ENCODE data around the gene DUSP15.
A peak's percentile ranks its signal among the peaks of the same experiment; 100 is the strongest.

DUSP15 gene

DNA sequence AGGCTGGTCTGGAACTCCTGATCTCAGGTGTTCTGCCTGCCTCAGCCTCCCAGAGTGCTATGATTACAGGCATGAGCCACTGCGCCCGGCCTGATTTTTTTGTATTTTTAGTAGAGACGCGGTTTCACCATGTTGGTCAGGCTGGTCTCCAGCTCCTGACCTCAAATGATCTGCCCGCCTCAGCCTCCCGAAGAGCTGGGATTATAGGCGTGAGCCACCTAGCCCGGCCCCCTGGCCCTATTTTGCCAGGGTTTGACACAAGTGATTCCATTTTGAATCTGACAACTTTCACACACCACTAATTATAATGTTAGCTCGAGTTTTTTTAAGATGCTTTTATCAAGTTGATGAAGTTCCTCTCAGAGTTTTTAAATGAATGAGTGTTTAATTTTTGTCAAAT lies 25.7 kb upstream of the DUSP15 start:
- no peak for DNase-seq

DNA sequence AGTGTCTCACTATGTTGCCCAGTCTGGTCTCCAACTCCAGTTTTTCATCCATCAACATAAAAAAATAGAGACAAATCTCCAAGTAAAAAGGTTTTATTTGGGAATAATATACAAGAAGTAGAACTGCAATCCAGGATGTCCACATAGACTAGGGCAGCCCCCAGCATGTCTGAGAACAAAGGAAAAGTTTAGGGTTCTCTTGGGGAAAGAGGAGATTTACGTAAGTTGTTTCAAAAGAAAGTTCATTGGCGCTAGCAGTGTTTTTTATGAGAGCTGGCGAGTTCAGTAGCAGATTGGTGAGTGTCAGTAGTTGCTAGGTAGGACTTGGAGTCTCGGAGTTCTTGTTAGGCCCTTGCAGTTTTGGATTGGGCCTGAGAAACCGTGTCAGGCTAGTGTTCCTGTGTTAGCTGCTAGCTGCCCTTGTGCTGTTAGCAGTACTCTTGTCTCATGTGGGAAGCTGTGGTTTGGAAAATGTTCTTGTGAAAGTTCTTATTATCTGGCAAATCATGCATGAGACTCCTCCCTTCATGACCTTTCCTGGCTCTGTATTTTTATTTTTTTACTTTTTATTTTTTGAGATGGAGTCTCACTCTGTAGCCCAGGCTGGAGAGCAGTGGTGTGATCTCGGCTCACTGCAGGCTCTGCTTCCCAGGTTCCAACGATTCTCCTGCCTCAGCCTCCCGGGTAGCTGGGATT lies 24.8 kb upstream of the DUSP15 start:
- DNase-seq, result no peak

DNA sequence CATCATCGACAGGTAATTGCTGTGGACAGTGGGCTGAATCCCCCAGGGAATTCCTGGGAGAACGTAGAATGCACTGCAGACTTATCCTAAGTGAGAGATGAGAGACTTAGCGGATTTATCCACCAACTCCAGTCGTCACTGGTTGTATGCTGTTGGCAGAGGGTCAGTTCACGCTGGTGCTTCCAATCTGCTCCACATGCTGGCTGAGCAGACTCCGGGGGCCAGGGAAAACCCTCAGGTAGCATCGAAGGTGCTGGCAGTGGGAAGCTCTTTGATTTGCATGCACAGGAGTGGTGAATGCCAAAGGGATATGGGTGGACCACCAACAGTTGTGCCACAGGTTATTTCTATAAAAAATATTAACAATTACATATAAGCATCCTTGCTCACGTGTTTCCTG lies 20.3 kb upstream of the DUSP15 start:
- DNase-seq, result no peak

DNA sequence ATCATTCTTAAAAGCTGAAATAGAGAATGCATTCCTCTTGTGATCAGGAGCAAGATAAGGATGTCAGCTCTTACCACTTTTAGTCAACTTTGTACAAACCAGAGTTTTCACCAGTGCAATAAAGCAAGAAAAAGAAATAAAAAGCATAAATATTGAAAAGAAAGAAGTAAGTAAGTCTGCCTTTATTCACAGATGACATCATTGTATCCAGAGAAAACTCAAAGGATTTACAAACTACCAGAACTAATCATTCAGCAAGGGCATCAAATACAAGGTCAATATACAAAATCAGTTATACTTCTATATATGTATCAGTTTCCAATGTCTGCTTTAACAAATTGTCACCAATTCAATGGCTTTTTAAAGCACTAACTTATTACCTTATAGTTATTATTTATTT lies 13.5 kb upstream of the DUSP15 start:
- DNase-seq, result no peak

DNA sequence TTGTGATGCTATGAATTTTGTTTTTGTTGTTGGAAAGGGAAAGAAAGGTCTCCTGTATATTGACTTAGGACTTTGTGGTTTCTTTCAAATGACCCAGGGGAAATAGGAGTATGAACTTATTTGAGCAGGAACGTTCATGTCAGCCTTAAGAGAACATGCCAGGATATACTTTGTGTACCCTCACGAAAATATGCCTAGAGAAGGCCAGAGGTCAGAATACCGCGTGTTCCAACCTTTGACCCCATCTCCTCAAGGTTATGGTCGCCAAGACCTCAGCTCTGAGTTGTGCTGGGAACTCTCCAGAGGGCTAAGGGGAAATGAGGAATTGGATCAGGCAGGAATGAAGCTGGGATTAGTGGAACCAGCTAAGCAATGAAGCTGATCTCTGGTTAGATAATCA lies 11.6 kb upstream of the DUSP15 start:
- DNase-seq, result no peak

DNA sequence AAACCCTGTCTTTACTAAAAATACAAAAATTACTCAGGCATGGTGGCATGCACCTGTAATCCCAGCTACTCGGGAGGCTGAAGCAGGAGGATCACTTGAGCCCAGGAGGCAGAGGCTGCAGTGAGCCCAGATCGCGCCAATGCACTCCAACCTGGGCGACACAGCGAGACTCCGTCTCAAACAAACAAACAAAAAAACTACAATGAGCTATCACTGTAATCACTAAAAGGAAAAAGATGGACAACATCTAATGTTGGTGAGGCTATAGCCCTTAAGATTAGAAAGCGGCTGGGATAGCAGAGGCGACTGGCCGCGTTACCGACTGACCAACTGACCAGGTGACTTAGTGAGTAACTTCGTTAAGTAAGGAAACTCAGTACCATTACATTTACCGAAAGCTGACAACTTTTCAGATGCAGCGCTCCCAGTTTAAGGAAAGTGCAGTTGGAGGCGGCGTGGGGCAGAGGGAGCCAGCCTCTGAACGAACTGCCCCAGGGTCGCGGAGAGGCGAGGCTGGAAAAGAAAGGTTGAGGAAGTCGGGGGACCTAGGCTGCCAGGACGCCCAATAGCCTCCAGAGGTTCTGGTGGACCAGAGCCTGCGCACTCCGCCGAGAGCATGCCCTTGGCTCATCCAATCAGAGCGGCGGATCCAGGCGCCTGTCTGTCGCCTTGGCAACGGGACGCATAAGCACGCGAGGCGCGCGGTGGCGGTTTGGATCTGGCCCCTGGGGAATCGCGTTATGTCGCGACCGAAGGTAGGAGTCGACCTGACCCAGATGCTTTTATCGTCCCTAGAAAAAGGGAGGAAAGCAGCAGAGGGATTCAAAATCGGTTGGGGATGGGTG lies 9.0 kb upstream of the DUSP15 start:
- DNase-seq, result peak; percentile 93

DNA sequence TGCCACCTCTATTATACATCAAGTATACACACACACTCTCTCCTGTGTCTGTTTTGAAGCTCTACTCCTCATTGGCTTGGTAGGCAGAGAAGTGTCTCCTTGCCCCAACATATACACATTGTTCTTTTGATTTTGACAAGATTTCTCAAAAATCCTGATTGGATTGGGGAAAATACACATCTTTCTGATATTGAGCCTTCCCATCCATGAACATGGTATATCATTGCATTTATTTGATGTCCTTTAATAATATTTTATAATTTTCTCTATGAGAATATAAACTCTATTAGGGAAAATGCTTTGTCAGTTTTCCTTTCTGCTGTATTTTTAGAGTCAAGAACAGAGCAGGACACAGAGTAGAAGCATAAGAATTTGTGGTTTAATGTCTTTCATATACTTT lies 7.4 kb upstream of the DUSP15 start:
- no peak for DNase-seq

DNA sequence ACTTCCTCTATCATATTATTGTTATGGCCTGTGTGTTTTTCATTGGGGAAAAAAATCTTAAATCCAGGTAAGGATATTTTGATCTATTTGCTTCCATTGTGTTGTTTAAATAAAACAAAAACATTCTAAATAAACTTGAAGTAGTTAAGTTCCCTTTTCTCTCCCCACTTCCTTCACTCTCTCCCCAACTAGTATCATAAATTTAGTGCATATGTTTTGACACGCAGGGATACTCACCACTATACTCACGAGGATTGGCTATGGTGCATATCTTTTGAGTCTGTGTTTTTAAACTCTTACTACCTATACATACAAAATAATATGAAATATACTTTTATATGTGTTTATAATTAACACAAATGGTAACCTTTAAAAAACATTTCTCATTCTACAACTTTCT lies 5.3 kb upstream of the DUSP15 start:
- no peak for DNase-seq

DNA sequence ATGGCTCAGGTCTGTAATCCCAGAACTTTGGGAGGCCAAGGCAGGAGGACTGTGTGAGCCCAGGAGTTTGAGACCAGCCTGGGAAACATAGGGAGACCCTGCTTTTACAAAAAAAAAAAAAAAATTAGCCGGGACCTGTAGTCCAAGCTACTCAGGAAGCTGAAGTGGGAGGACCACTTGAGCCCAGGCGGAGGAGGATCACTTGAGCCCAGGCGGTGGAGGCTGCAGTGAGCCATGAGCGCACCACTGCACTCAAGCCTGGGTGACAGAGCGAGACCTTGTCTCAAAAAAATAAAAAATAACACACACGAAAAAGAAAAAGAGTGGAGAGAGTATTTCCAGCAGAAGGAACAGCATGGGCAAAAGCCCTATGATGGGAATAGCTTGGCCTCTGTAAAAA lies 2.1 kb upstream of the DUSP15 start:
- DNase-seq, result no peak

DNA sequence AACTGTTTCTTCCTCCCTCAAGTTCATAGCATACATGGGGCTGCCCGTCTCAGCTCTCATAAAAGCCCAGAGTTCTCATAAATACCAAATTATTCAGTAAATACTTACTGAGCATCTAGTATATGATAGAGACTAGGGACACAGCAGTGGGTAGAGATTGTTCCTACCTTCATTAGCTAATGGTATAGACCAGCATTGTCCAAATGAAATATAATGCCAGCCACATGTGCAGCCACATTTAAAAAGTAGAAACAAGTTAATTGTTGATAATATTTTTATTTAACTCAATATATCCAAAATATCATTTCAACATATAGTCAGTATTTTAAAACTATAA lies 1.3 kb upstream of the DUSP15 start:
- DNase-seq, result no peak

DNA sequence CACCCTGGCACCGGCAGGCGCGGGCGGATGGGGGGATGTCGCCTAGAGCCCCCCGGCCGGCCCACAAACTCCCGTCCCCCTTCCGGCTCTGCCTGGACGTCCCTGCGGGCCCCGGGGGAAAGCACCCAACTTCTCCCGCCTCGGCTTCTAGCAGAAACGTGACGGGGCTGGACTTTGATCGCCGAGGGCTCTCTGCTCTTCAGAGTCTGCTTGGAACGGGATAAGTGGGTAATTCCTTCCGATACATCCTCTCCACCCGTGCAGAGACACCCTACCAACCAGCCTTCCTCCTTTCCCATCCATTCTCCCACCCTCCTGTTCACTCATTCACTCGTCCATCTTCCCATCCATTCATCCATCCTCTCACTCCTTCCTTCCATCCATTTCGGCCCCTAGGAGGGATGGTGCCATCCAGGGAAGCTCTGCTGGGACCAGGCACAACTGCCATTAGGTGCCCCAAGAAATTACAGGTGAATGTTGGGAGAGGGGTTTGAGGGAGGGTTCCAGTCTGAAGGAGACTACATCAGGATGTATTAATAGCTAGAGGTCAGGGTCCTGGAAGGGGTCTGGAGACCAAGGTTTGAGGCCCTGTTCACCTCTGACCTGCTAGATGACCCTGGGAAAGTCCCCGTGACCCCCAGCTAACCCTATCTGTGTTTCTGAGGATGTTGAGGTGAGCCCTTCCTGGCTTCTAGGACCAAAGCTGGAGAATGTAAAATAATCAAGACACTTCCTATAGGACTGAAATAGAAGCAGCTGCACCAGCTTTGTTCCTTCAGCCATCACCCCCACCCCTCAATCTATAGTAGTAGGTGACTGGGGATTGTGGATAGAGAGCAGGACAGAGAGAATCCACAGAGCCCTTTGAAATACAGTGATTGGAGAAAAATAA lies 645 bp upstream of the DUSP15 start:
- DNase-seq, result peak; percentile 72

DNA sequence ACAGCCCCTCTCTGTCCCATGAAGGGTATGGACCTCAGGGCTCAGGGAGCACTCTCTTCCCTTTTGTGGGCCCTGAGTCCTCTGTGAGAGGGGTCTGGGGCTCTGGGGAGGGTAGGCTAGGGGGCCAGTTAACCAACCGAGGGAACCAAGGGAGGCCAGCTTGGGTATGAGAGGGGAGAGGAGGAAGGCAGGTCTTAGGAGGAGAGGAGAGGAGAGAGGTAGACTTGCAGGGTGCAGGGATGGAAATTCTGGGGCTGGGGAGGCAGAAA lies 720 bp downstream of the DUSP15 start:
- DNase-seq, result no peak

DNA sequence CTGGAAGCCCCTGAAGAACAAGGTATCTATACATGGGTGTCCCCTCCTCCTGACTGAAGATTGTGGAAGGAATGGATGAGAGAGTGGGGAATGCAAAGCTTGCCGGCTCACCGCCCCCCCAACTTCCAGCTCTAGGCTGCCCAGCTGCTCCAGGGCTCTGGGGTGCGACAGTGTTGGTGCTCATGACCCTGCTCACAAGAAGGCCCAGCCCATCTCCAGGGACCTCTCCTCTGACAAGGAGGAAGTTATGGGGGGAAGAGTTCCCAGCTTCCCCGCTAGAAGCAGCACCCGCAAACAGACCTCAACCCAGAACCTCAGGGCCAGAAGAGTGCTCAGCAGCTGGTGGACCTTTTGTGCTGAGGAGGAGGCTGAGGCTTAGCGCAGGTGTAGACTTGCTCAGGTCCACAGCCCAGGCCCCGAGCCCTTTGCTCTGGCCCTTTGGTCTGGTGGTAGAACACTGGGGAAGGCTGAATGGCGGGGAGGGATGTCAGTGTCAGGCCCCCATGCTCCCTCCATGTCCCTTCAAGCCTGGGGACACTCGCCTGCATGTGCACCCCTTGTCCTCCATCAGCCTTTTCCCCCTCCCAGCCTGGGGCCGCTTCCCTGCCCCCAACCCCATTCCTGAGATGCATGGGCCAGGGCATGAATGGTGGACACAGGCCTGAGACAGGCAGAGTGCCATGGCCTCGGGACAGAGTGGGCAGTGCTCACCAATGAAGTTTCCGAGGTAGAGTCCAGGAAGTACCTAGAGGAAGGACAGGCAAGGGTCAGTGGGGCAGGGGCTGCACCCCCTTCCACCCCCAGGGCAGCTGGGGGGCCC lies 1.3 kb downstream of the DUSP15 start:
- DNase-seq, result no peak

DNA sequence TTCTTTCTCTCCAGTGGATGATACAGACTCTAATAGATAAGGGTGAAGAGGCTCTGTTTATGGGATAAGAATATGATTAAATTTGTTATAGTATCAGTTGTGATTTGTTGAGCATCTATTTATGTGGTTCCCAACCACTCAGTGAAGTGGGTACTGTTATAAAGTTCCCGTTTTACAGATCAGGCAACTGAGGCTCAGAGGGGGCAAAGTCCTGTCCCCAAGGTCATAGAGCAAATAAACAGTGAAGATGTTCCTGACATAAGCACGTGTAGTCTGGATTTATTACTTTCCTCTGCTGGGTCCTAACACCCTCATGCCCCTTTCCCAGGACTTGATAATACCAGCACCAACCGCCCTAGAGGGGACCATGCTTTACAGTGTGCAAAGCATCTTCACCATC lies 4.1 kb downstream of the DUSP15 start:
- no peak for DNase-seq

DNA sequence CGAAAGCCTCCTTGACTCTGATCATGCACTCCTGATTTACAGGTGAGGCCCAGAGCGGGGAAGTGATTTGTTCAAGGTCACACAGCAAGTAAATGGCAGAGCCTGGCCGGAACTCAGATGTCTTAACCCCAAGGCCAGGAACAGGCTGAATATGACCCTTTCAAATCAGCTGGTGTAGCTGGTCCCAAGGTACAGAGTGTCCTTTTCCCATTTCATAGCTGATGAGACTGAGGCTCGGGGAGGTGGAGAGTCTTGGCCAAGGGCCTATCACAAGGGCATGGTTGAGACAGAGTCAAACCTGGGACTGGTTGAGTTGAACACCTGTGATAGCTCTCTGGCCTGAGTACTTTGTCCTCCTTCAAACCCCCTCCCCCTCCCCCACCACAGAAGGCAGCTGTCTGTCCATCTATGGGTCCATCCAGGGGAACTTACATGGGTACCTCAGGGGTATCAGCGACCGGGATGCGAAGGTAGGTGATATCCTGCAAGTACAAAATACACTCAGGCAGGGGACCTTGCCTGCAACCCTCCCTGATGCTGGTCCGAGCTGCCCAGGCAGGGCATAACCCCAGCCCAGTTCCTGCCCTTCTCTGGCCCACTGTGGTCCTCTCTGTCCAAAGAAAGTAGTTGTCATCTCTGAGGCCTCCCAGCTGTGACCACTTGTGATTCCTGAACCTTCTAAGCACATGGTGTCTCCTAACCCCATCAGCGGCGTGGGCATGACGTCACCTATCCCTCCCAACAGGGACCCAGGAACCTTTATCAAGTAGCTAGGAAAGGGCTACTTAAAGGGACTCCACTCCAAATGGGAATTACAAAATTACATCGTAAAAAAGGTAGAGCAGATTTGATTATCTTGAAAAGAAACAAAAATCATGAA lies 5.6 kb downstream of the DUSP15 start:
- DNase-seq, result no peak

DNA sequence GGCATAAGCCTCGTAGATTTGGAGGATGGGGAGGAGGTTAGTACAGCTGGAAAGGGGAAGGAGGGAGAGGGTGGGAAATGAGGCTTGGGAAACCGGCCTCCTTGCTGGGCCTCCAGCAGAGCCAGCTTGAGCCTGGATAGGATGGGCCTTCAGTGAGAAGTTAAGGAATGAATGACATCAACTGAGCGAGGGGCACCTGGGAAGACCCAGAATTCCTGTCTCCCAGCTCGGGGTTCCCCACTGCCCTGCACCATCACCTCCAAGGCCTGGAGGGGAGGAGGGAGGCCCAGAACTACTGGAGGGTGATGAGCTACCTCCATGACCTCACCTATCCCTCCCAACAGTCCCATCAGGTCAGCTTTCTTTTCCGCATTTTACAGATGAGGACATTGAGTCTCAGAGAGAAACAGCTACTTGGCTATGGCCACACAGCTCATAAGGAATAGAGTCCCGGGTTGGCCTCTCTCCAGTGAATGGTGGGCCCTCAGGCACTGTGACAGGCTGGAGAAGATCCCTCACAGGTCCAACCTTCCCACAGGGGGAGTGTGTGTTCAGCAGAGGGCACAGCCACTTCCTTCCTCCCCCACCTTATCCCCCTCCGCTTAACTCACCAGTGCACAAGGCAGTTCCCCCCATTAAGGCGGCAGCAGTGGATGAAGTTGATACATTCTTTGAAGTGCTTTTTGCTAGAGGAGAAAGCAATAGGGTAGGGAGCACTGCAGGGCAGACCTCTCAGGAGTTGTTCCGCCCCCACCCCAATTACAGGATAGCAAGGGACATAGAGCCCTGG lies 6.8 kb downstream of the DUSP15 start:
- no peak for DNase-seq

DNA sequence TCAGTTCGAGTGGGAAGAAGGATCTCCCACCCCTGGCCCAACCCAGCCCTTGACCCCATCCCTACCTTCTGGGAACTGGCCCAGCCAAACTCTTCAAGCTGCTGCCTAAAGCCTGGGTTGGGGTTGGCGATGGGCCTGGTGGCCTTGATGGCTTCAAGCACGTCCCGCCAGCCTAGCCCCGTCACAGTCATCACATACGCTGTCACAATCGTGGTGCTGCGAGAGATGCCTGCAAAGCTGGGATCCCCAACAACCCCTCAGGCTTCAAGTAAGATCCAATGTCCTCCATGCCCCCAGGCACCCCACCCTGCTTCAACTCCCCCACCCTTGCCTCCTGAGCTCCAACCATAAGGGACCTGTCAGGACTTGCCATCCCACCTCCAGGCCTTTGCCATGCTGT lies 7.8 kb downstream of the DUSP15 start:
- no peak for DNase-seq

DNA sequence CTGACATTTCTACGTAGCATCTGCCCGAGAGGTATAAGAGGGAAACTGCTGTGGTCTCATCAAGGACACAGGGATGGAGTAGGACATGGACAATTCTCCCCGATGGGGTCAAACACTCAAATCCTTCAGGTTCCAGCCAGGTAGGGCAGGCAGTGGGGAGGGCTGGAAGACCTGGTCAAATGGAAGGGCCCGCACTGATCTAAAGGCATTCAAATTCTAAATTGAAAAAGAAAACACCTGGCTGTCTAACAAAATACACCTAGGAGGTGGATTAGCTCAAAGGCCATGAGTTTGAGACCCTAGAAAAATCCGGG lies 8.2 kb downstream of the DUSP15 start:
- no peak for DNase-seq

DNA sequence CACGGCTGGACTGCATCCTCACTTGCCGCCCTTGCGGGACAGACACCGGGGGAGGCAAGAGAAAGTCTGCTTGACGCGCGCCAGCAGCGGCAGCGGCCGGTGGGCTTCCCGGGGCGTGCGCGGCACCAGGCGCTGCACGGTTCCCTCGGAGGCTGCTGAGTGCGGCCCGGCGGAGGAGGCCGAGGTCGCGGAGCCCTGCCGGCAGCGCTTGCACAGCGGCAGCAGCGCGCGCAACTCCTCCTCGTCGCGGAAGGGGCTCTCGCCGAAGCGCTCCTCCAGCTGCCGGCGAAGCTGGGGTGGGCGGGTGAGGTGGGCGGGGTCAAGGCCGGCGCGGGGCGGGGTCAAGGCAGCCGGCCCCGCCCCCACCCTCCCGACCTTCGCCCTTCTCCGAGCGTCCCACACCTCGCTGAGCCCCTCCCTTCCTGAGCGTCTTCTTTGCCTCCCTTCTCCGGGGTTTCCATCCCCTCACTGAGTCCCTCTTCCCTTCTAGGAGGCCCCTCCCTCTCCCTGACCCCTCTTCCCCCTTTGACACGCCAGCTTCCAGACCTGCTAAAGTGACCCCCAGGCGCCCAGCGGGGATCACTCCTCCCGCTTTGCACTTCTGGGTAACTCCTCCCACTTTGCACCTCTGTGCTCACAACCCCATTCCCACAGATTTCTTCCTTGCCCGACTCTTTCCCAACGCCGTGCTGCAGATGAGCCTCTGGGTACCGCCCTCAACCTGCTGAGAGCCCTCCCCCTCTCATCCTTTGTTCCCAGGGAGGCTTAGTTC lies 8.8 kb downstream of the DUSP15 start:
- peak; percentile 90 for DNase-seq

DNA sequence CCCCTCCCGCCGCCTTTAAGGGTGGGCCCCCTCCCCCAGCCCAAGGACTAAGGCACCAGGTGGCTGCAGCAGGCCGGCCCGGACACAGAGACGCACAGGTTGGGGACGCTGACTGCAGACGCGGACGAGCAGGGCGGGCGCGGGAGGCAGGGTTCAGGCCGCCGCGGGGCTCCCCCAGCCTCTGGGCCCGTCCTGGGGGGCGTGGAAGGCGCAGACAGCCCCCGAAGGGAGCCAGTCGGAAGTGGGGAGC lies 9.3 kb downstream of the DUSP15 start:
- DNase-seq, result no peak

All from right kidney (tissue), 1 donor.